HT-29 (cell line): ENCODE measurements around the gene PCP4L1. TPM values are rescaled to one million over a fixed set of nuclear protein-coding genes. Genes with fewer than 3 reads are reported as not detected.
A peak's percentile ranks its signal among the peaks of the same experiment; 100 is the strongest.
"Not testable (repeated sequence)": the region's sequence is repeated elsewhere in the genome, so short reads cannot be mapped to it uniquely, and the experiment has no call there.

Experiments
- DNase-seq: peaks from one replicate; pipeline ENCODE4 v3.0.0-alpha.2; 2015; ENCODE audit warnings: low spot score
- total RNA-seq: library from RNA; depleted of rRNA; stranded (reverse); fragments of >200 nt; shearing (Covaris generic); gene quantifications from 2 replicates; pipeline ENCODE4 v1.2.3, GENCODE V29; 2014

Gene PCP4L1
- total RNA-seq, 1 experiment from 2014 or later: not detected

- DNase-seq: no peak
These were observed 30.5 kb upstream of the PCP4L1 start for GRCh38 chr1:161228032-161228431.

DNA sequence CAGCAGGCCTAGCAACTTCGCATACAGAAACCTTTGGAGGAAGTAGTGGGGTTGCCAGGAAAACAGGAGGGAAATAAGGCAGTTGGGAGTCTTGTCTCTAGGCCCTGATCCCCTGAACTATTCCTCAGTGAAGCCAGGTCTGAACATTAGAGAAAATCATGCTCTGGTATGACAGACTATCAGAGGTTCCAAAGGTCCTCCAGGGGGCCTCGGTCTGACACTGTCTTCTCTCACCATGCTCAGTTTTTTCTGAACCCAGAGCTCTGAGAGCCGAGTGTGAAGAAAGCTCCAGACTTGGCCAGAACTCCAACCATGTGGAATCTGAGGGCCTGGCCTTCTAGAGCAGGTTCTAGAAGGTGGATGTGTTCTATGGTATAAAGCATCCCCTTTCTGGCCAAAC, 28.6 kb upstream of the PCP4L1 start:
- DNase-seq: peak; percentile 17

- no peak for DNase-seq
These were observed 27.8 kb upstream of the PCP4L1 start for GRCh38 chr1:161230762-161231161.

- no peak for DNase-seq
These were observed 25.4 kb upstream of the PCP4L1 start for GRCh38 chr1:161233102-161233501.

GRCh38 chr1:161235957-161236775, 22.4 kb upstream of the PCP4L1 start:
- DNase-seq: no peak

DNA sequence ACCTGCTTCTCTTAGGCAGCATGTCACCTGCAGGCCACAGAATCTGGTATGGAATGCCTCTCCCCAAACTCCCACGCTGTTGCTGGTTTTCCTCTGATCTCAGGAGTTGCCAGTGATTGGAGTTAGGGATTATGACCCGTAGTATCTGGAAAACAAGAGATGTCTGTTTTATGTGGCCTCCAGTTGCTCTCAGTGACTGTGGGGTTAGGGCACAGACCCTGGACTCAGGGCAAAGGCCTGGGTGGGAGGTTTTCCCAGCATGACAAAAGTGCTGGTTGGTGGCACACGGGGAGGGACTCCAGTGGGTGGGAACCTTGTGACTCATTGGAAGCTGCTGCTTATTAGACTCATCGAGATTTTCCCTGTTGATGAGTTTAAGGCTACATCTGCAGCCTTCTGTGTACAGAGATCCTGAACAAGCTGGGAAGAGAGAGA, 20.5 kb upstream of the PCP4L1 start, which contains the start of gene NR1I3:
TSS of gene NR1I3 (minus strand) at position 165 of the 435 bp plus-strand sequence. CDS start 1,638 bp downstream, outside the sequence.
- DNase-seq: no peak

GRCh38 chr1:161241682-161242081, 16.9 kb upstream of the PCP4L1 start:
- DNase-seq: no peak

GRCh38 chr1:161242313-161242712, 16.2 kb upstream of the PCP4L1 start:
- DNase-seq: no peak

GRCh38 chr1:161244888-161245287, 13.7 kb upstream of the PCP4L1 start:
- DNase-seq: no peak

DNA sequence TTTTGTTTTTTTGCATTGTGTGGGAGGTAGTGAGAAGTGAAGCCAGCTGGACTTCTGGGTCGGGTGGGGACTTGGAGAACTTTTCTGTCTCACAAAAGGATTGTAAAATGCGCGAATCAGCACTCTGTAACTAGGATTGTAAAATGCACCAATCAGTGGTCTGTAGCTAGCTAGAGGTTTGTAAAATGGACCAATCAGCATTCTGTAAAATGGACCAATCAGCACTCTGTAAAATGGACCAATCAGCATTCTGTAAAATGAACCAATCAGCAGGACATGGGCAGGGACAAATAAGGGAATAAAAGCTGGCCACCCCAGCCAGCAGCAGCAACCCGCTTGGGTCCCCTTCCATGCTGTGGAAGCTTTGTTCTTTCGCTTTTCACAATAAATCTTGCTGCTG, 8.4 kb upstream of the PCP4L1 start:
- not testable (repeated sequence) for DNase-seq

- no peak for DNase-seq
These were observed 7.7 kb upstream of the PCP4L1 start for GRCh38 chr1:161250829-161251228.

DNA sequence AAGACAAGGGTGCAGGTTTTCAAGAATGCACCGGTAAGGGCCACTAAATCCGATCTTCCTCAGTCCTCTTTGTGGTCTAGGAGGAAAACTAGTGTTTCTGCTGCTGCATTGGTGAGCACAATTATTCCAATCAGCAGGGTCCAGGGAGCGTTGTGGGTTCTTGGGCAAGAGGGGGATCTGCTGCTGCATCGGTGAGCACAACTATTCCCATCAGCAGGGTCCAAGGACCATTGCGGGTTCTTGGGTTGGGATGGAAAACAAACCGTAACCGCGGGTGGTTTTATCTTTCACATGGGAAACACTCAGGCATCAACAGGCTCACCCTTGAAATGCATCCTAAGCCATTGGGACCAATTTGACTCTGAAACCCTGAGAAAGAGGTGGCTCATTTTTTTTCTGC, 7.0 kb upstream of the PCP4L1 start:
- no peak for DNase-seq

GRCh38 chr1:161255302-161255701, 3.2 kb upstream of the PCP4L1 start:
- DNase-seq: not testable (repeated sequence)

DNA sequence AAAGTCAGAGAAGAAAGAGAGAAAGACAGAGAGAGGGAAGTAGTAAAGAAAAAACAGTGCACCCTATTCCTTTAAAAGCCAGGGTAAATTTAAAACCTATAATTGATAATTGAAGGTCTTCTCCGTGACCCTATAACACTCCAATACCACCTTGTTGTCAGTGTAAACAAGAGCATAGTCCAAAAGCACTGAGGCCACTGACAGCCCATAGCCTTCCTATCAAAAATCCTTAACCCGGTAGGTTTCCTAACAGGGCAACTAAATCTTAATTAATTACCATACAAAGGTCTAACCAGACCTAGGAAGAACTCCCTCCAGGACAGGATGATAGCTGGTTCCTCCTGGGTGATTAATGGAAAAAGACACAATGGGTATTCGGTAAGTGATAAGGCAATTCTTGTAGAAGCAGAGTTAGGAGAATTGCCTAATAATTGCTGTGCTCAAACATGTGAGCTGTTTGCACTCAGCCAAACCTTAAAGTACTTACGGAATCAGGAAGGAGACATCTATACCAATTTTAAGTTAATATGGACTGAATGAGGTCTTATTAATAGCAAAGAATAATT, 2.5 kb upstream of the PCP4L1 start:
- not testable (repeated sequence) for DNase-seq

DNA sequence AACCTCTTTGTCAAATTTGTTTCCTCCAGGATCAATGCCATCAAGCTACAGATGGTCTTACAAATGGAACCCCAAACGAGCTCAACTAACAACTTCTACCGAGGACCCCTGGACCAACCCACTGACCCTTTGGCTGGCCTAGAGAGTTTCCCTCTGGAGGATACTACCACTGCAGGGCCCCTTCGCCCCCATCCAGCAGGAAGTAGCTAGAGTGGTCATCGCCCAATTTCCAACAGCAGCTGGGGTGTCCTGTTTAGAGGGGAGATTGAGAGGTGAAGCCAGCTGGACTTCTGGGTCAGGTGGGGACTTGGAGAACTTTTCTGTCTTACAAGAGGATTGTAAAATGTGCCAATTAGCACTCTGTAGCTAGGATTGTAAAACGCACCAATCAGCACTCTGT, 1.4 kb upstream of the PCP4L1 start:
- DNase-seq: not testable (repeated sequence)

GRCh38 chr1:161259345-161259702, 779 bp downstream of the PCP4L1 start:
- DNase-seq: no peak

DNA sequence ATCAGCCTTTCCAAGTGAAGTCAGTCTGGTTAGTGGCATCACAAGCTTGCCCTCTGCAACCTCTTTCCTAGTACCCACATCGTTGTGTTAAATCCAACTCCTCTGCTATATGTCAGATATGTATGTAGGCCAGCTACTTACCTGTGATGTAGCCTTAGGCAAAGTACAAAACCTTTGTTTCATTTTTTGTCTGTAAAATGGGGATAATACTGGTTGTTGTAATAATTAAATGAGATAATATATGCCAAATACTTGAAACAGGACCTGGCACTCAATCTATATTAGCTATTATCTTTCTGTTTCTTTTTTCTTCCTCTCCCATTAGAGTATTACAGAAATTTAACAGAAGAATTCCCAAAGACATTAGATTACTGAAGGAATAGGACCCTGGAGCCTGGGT, 1.2 kb downstream of the PCP4L1 start:
- no peak for DNase-seq

DNA sequence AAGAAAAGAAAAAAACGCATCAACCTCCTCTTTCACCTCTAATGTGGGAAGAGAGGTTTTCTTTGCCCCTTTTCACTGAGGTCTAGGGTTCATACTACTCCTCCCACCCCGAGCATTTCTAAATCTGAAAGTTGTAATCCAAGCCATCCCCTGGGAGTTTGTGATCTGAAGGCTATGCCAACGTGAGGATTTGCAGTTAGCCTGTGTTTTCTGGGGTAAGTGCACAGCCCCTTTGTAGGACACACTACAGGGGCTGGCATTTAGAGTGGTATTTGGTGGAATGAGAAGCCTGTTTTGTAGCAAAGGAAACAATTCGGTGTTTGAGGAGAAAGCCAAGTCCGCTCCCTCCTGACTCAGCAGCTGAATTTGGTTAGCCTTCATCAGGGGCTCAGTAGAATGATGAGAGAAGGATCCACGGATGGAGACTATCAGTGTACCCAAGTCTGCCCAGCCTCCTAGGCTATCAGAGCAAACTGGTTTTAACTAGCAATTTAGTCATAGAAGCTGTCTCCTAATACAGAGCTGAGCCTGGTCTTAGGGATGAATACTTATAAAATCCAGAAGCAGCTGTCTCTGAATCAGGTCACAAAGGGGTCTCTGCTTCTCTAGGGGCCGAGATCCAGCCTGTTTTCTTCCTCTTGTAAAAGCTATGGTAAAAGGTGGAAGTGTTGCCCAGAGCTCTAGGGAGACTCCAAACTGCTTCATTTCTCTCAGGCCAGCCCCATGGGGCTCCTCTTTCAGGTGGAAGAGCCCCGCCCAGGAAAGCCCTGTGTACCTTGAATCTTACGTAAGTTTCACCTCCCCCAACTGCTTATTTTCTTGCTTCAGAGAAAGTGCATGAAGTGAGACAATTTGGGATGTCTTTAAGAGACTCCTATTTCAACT, 2.1 kb downstream of the PCP4L1 start:
- DNase-seq: no peak

DNA sequence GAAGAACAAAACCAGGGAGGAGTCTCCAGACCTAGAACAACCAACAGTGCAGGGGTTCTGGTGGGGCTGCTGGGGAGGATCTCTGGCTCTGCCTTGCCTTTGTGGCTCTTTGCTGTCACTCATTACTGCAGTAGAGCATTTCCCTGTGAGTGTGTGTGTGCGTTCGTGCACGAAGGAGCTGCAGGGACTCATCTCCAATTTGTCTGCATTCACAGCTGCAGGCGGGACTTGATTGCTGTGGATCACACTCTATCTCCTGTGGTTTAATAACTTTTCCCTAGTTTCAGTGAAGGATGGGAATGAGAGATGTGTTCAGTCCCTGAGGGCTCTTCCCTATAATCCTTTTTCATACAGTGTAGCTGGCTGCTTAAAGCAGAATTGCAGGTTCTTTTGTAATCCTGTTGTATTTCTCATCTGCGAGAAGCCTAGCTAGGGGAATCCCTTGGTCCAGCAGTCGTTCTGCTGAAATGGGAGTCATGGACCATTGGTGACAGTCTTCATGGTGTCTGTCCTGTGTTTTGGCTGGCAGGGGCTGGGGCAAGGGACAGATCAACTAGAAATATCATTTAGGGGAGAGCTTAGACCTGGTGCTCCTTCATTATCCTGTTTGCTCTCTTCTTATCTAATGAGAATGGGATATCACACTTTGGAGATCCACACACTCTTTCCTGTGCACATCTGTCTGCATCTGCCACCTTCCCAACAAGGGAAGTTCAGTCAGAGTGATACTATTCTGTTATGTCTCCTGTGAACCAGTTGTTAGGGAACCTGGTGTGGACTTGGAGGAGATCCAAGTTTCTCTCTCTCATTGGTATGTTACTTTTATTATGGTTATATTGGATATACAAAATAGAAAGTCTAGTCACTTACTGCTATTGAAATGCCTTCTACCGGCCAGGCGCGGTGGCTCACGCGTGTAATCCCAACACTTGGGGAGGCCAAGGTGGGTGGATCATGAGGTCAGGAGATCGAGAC, 3.0 kb downstream of the PCP4L1 start:
- no peak for DNase-seq

GRCh38 chr1:161265305-161265704, 6.8 kb downstream of the PCP4L1 start:
- no peak for DNase-seq

DNA sequence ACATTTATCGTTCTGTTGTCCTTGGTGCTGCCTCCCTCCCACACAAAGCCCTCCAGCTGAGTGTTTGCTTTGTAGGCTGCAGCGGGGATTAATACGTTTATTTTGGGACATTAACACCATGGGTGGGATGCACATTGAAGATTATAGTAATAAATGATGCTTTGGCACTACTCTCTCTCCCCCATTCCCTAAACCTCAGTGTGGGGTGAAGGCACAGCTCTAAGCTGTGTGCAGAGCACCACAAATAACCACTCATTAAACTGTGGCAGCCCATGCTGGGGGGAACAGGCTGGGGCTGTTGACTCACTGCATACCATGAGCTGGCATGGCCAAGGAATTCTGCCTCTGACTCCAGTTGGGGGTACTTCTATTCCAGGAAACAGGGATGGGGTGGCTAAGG, 7.7 kb downstream of the PCP4L1 start:
- no peak for DNase-seq
